HG03135 (cell line): ENCODE results near the gene ZYX.
A peak's percentile ranks its signal among the peaks of the same experiment; 100 is the strongest.
"Not testable (repeated sequence)": the region's sequence is repeated elsewhere in the genome, so short reads cannot be mapped to it uniquely, and the experiment has no call there.

Experiments
- ATAC-seq: cut with Tn5 transposase; IDR thresholded peaks from one replicate; pipeline ENCODE4 v1.9.1; 2021; ENCODE audit warnings: mild to moderate bottlenecking, moderate library complexity; ENCODE audit not compliant: unreplicated experiment

ZYX gene

DNA sequence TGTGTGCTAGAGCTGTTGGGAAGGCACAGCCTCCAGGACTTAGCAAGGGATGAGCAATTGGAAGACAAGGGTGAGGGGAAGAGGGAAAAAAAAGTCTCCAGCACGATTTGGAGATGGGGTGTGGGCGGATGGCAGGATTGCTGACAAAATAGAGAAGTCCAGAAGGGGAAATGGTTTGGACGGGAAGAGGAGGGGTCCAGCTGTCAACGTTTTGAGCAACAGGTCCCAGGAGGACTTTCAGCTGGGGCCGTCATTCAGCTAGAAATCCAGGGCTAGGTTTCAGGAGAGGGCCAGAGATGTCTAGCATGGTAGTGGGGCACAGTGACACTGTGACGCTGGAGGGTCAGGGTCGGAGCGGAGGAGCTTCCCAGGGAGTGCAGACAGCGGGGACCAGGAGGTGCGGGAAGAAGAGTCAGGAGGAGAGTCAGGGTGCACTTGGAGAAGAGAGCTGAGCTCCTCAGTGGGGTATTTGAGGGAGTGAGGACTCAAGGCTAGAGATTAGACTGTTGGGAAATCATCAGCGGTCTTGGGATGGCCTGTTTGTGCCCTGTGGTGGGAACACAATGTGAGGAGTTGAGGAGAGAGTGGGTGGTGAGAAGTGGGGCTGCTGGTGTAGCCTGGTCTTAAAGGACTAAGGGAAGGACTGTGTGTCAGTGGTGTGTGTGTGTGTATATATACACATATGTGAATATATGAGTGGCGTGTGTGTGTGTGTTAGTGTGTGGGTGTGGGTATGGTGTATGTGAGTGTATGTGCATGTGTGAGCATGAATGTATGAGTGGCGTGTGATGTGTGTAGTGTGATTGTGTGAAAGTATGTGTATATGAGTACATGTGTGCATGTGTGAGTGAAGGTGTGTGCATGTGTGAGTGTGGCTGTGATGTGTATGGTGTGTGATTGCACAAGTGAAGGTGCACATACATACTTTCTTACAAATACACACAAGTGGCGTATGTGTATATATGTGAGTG lies 3.8 kb downstream of the ZYX start:
- no peak for ATAC-seq

- ATAC-seq = no peak
These were observed 5.0 kb downstream of the ZYX start for GRCh38 chr7:143385891-143386781.

GRCh38 chr7:143387156-143387975 lies 6.2 kb downstream of the ZYX start:
- ATAC-seq = no peak

DNA sequence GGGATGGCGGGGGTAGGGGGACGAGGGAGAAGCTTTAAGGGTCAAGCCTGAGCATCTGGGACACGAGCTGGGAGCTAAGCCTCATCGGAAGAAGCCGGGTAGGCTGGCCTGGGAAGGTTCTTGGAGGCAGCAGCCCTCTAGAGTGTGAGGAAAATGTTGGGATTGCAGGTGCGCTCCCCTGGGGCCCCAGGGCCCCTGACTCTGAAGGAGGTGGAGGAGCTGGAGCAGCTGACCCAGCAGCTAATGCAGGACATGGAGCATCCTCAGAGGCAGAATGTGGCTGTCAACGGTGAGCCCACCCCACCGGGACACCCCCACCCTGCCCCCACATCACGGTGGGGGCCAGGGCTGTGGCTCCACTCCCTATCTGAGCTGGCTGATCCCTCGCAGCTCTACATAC lies 6.9 kb downstream of the ZYX start:
- no peak for ATAC-seq

- ATAC-seq = no peak
These were observed 7.5 kb downstream of the ZYX start for GRCh38 chr7:143388491-143389101.

DNA sequence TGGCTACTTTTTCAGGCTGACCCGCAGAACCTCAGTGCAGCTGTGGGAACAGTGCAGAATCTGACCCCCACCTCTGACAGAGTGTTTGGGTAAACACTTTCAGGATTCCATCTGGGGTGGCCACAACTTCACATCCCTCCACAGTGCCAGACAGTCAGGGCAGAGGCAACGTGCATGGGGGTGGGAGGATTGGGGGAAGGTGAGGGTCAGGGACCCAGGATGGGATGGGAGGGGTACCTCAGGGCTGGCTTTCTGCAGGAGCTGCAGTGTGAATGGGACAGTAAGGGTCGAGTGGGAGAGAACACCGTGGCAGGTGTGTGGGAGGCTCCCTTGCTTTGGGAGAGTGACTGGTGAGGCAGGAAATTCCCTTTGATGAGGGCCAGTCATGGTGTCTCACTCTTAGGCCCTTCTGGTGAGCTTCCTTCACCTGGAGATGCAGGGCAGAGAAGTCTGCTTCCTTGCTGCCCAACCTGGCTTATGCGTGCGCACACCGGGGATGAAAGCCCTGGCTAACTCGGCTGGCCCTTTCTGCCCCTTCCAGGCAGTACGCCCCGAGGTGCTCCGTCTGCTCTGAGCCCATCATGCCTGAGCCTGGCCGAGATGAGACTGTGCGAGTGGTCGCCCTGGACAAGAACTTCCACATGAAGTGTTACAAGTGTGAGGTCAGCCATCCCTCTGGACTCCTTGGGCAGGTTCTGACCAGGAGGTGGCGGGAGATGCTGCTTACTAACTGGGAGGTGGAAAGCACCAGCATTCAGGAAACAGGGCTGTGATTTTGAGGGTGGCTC lies 8.4 kb downstream of the ZYX start:
- ATAC-seq = no peak

DNA sequence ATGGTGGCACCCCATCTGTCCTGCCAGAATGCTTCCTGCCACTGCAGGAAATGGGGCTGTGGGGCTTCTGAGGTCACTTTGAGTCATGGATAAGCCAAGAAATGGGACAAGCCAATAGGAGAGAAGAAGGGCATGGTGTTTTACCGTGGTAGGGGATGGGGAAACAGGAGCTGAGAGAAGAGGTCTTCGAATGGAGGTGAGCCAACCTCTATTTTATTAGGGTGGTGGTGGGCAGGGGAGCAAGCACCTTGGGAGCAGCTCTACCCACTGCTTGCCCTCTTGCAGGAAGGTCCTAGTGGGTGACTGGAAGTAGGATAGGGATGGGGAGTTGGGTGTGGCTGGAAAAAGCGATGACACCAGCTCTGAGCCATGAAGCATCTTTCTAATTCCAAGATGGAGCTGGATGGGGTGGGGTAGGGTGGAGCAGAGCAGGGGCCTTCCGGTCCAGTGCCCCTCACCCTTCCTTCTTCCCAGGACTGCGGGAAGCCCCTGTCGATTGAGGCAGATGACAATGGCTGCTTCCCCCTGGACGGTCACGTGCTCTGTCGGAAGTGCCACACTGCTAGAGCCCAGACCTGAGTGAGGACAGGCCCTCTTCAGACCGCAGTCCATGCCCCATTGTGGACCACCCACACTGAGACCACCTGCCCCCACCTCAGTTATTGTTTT lies 9.1 kb downstream of the ZYX start:
- ATAC-seq = no peak

DNA sequence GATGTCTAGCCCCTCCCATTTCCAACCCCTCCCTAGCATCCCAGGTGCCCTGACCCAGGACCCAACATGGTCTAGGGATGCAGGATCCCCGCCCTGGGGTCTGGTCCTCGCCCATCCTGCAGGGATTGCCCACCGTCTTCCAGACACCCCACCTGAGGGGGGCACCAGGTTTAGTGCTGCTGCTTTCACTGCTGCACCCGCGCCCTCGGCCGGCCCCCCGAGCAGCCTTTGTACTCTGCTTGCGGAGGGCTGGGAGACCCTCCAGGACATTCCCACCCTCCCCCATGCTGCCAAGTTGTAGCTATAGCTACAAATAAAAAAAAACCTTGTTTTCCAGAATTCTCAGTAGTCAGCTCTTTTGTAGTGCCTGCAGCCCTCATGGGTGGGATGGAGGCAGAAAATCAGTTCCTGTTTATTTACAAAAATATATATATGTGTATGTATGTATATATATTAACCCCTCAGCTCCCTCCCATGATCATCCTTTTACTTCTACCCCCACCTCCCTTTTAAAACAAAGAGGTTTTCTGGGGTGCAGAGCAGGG lies 9.7 kb downstream of the ZYX start:
- ATAC-seq = no peak

GRCh38 chr7:143391462-143392404 lies 10.6 kb downstream of the ZYX start:
- no peak for ATAC-seq

- ATAC-seq = not testable (repeated sequence)
These were observed 11.3 kb downstream of the ZYX start for GRCh38 chr7:143392427-143392826.

- ATAC-seq = no peak
These were observed 11.7 kb downstream of the ZYX start for GRCh38 chr7:143392875-143393266.

DNA sequence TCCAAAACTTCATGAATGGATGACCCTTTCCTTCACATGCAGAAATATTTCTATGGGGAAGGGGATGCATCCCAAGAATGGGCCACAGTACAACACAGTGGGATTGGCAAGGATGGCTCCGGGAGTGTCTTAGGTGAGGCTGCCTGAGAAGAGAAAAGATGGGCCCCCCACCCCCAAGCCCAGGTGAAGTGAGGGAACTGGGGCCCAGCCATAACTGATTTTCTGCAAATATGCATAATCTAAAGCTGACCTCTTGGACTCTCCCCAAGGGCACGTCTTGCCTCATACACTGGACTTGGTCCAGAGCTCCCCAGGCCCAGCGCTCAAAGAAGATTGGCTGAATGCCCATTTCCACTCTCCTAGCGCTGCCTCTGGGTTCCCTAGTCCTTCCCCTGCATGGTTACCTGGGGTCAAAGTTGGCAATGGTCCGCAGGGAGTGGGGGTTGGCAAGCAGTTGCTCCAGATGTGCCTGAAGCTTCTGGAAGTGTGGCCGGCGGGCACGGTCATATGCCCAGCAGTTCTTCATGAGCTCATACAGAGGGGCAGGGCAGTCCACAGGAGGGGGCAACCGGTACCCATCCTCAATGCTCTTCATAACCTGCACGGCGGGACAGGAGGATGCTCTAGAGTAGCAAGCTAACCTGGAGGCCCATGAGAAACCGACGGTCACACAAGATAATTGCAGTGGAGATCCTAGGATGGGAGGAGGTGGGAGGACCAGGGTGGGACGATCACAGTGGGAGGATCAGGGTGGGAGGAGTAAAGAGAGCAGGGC lies 12.3 kb downstream of the ZYX start:
- ATAC-seq = no peak

- no peak for ATAC-seq
These were observed 12.9 kb downstream of the ZYX start for GRCh38 chr7:143394068-143394467.

- no peak for ATAC-seq
These were observed 13.6 kb downstream of the ZYX start for GRCh38 chr7:143394777-143395176.

GRCh38 chr7:143395187-143396149 lies 14.3 kb downstream of the ZYX start:
- ATAC-seq = peak; percentile 65

GRCh38 chr7:143396182-143396581 lies 15.0 kb downstream of the ZYX start:
- no peak for ATAC-seq
